RWPE1 (cell line): ENCODE measurements around the gene SEMA4G.

Source experiments
- CTCF ChIA-PET: fragments of 350-600 bp; sonication (Branson Sonifier 250); formaldehyde crosslinking; extraction: SDS; loops from one replicate; lab custom pipeline; 2021; lab: Yijun Ruan, JAX
- POLR2A ChIA-PET: fragments of 400-600 bp; formaldehyde crosslinking; extraction: SDS; loops from one replicate; lab custom pipeline; 2020; ENCODE audit warnings: antibody characterized with exemption; ENCODE audit not compliant: low non-redundant PET; lab: Yijun Ruan, JAX
- DNase-seq: peaks from one replicate; pipeline ENCODE4 v3.0.0; 2012; ENCODE audit warnings: low spot score
- H3K27ac ChIP-seq: fragments of 450-650 bp; 2 replicates; pipeline ENCODE4 v1.5.1; 2017
- TF ChIP-seq, protein P1 (sequence below): fragments of 450-650 bp; conservative IDR thresholded peaks from 2 replicates; pipeline ENCODE4 v1.5.1; 2017; ENCODE audit warnings: low read depth, mild to moderate bottlenecking

SEMA4G gene

GRCh38 chr10:100960251-100960650 is 9.1 kb upstream of the SEMA4G start:
- DNase-seq, result no peak
- no peak overlapping the region for H3K27ac ChIP-seq
- TF ChIP-seq, protein P1, sequence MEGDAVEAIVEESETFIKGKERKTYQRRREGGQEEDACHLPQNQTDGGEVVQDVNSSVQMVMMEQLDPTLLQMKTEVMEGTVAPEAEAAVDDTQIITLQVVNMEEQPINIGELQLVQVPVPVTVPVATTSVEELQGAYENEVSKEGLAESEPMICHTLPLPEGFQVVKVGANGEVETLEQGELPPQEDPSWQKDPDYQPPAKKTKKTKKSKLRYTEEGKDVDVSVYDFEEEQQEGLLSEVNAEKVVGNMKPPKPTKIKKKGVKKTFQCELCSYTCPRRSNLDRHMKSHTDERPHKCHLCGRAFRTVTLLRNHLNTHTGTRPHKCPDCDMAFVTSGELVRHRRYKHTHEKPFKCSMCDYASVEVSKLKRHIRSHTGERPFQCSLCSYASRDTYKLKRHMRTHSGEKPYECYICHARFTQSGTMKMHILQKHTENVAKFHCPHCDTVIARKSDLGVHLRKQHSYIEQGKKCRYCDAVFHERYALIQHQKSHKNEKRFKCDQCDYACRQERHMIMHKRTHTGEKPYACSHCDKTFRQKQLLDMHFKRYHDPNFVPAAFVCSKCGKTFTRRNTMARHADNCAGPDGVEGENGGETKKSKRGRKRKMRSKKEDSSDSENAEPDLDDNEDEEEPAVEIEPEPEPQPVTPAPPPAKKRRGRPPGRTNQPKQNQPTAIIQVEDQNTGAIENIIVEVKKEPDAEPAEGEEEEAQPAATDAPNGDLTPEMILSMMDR, result no peak
- ChIA-PET POLR2A (no interaction called here), CTCF (no interaction called here)

DNA sequence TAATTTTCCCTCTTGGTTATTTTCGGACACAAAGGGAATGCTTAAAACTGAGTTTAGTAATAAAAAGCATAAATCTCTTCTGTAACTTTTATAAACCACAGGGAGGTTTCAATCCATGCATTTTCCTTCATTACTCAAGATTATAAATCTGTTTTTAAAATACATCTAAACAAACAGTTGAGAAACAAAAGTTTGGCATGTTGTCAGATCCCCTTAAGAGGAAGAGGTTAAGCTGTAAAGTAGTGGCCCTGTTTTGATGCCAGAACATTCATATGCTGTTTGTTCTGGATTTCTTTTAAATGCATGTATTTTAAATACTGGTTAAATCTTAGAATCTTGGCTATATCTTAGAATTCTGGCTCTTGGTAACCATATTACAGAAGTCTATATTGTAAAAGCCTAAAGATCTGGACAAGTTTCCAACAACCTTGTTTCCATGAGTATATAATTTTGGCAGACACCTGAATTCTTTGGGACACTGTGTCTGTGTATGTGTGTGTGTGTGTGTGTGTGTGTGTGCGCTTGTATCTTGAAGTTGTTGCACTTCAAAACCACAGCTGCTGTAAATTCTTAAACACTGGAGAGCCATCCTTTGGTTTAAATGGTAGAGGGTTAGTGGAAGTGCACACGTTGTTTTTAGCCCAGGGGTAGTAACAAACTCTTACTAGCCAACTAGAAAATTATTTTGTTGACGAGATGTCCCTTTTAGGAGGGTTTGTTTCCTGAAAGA is 6.8 kb upstream of the SEMA4G start:
- no peak for DNase-seq
- POLR2A ChIA-PET, result no interaction called here
- no peak overlapping the region for H3K27ac ChIP-seq
- TF ChIP-seq, protein P1, result no peak
- CTCF ChIA-PET, result interaction anchor here (1.6 kb wide), 1 partner anchor 52 kb away, joined by 6 read pairs; no protein-coding TSS in a partner anchor

GRCh38 chr10:100963826-100964225 is 5.5 kb upstream of the SEMA4G start:
- CTCF ChIA-PET, result interaction anchor here (1.0 kb wide), 1 partner anchor 10 kb away, joined by 4 read pairs; no protein-coding TSS in a partner anchor
- no peak for DNase-seq
- TF ChIP-seq, protein P1, result no peak
- no peak overlapping the region for H3K27ac ChIP-seq
- POLR2A ChIA-PET, result no interaction called here

DNA sequence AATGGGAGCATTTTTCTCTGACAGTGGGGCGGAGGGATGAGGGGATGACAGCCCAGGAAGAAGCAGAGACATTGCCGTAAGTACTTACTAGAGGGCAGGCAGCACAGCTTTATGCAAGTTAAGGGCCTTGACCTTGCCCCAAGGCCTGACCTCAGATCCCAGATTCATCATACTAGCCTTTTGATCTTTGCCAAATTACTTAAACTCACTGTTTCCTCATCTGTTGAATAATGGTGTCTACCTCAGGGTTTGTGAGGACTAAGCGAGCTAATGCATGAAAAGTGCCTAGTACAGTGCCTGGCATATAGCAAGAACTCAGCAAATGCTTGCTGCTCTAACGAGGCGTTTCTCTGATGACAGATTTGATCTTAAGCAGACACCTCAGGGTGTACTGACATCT is 3.5 kb upstream of the SEMA4G start:
- TF ChIP-seq, protein P1, result no peak
- no peak for DNase-seq
- H3K27ac ChIP-seq, result no peak overlapping the region
- ChIA-PET CTCF (interaction anchor here (0.6 to 1.7 kb wide), 5 partner anchors 11 to 879 kb away, joined by 3 to 6 read pairs (median 3); no protein-coding TSS in a partner anchor), POLR2A (no interaction called here)

DNA sequence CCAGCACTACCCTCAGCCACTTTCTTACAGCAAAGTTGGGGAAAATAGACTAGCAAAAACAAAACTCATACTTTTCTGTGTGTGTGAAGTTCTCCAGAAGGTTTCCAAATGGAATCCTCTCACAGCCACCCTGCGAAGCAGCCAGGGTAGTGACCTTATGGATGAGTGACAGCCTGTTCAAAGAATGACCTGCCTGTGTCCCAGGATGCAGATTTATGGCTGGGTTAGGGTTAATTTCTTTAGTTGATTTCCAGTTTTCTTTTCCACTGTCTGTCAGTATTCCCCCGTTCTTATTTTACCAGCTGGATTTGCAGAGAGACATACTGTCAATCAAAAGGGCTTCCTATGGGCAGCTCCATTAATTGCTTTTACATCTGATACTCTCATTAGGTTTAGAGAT is 2.4 kb upstream of the SEMA4G start:
- TF ChIP-seq, protein P1, result no peak
- ChIA-PET POLR2A (interaction anchor here (0.7 kb wide), 1 partner anchor 409 kb away, joined by 3 read pairs; no protein-coding TSS in a partner anchor), CTCF (interaction anchor here (0.6 to 1.7 kb wide), 4 partner anchors 27 to 56 kb away, joined by 3 to 6 read pairs (median 5); no protein-coding TSS in a partner anchor)
- no peak overlapping the region for H3K27ac ChIP-seq
- no peak for DNase-seq

GRCh38 chr10:100967332-100967731 is 2.0 kb upstream of the SEMA4G start:
- POLR2A ChIA-PET, result interaction anchor here (0.7 kb wide), 1 partner anchor 409 kb away, joined by 3 read pairs; no protein-coding TSS in a partner anchor
- TF ChIP-seq, protein P1, result no peak
- no peak overlapping the region for H3K27ac ChIP-seq
- DNase-seq, result no peak
- CTCF ChIA-PET, result interaction anchor here (0.5 to 1.5 kb wide), 3 partner anchors 26 to 663 kb away, joined by 3 to 4 read pairs (median 3); no protein-coding TSS in a partner anchor
